NB4 (cell line): ENCODE measurements around the gene CHCHD6.

Source experiments
- DNase-seq: peaks from one replicate; pipeline ENCODE4 v3.0.0; 2010; ENCODE audit warnings: low read depth
- H3K4me3 ChIP-seq: one replicate; pipeline ENCODE4 v1.5.1; 2011; ENCODE audit warnings: mild to moderate bottlenecking, low read depth, low read length, moderate library complexity
- CTCF ChIP-seq: IDR thresholded peaks from one replicate; pipeline ENCODE4 v1.5.1; 2012; ENCODE audit warnings: low read depth, low read length
- MAX ChIP-seq: IDR thresholded peaks from 2 replicates; pipeline ENCODE4 v1.6.1; 2011; ENCODE audit warnings: low read depth, low read length
- MYC ChIP-seq: IDR thresholded peaks from 2 replicates; pipeline ENCODE4 v1.6.1; 2011; ENCODE audit warnings: low read depth, low read length
- POLR2A ChIP-seq: IDR thresholded peaks from 2 replicates; pipeline ENCODE4 v1.6.1; 2011; ENCODE audit warnings: mild to moderate bottlenecking; ENCODE audit not compliant: insufficient read length; ENCODE audit errors: extremely low read depth

CHCHD6 gene

GRCh38 chr3:126859415-126860246, 155.6 kb downstream of the CHCHD6 start:
- no peak for TF ChIP-seq MAX
- no peak for TF ChIP-seq CTCF
- no peak for TF ChIP-seq POLR2A
- TF ChIP-seq MYC: no peak
- DNase-seq: no peak

GRCh38 chr3:126865736-126866135, 161.7 kb downstream of the CHCHD6 start:
- no peak overlapping the region for H3K4me3 ChIP-seq
- no peak for DNase-seq
- TF ChIP-seq CTCF (no peak), MYC (no peak), POLR2A (no peak), MAX (no peak)

More at GRCh38 chr3:126859415-126860246, 155.6 kb downstream of the CHCHD6 start:
- no peak overlapping the region for H3K4me3 ChIP-seq

- TF ChIP-seq MAX: no peak
- TF ChIP-seq MYC: no peak
- TF ChIP-seq CTCF: no peak
- no peak for TF ChIP-seq POLR2A
- no peak for DNase-seq
- no peak overlapping the region for H3K4me3 ChIP-seq
Measured at GRCh38 chr3:126866175-126866759, 162.2 kb downstream of the CHCHD6 start.

- no peak for TF ChIP-seq POLR2A
- TF ChIP-seq CTCF: no peak
- no peak for TF ChIP-seq MAX
- no peak for TF ChIP-seq MYC
- H3K4me3 ChIP-seq: no peak overlapping the region
- no peak for DNase-seq
Measured at GRCh38 chr3:126867190-126867862, 163.3 kb downstream of the CHCHD6 start.

GRCh38 chr3:126867863-126868200, 163.8 kb downstream of the CHCHD6 start:
- TF ChIP-seq MYC (no peak), MAX (no peak), CTCF (no peak), POLR2A (no peak)
- no peak overlapping the region for H3K4me3 ChIP-seq
- DNase-seq: no peak
